Neural cell (in vitro differentiated cells): ENCODE data around the gene FRMD4A.

Source experiments
- EP300 ChIP-seq: fragments of 450-650 bp; conservative IDR thresholded peaks from 2 replicates; pipeline ENCODE4 v1.6.1; 2014; ENCODE audit warnings: antibody characterized with exemption, mild to moderate bottlenecking, moderate library complexity; ENCODE audit not compliant: poor library complexity, severe bottlenecking
- EZH2 ChIP-seq: fragments of 200-600, 300-800 bp; shearing (Covaris generic), sonication (generic); IDR thresholded peaks from 2 replicates; pipeline ENCODE4 v1.6.1; 2014; ENCODE audit warnings: antibody characterized with exemption, low read length, borderline replicate concordance, mild to moderate bottlenecking; ENCODE audit not compliant: insufficient read depth, poor library complexity, severe bottlenecking
- POLR2AphosphoS5 ChIP-seq: IDR thresholded peaks from 2 replicates; pipeline ENCODE4 v1.6.1; 2012
- RAD21 ChIP-seq: fragments of 450-650 bp; conservative IDR thresholded peaks from 2 replicates; pipeline ENCODE4 v1.6.1; 2014; ENCODE audit warnings: antibody characterized with exemption, mild to moderate bottlenecking, moderate library complexity
- SMC3 ChIP-seq: fragments of 450-650 bp; conservative IDR thresholded peaks from 2 replicates; pipeline ENCODE4 v1.6.1; 2014; ENCODE audit warnings: antibody characterized with exemption, mild to moderate bottlenecking, moderate library complexity; ENCODE audit not compliant: poor library complexity
- TAF1 ChIP-seq: IDR thresholded peaks from 2 replicates; pipeline ENCODE4 v1.6.1; 2012; ENCODE audit warnings: low read depth
- TF ChIP-seq, protein P1 (sequence below): fragments of 450-650 bp; IDR thresholded peaks from 2 replicates; pipeline ENCODE4 v1.5.1; 2014; ENCODE audit warnings: antibody characterized with exemption, mild to moderate bottlenecking, moderate library complexity; ENCODE audit not compliant: poor library complexity, severe bottlenecking
- TF ChIP-seq, protein P2 (sequence below): IDR thresholded peaks from 2 replicates; pipeline ENCODE4 v1.6.1; 2012; ENCODE audit warnings: borderline replicate concordance

DNA sequence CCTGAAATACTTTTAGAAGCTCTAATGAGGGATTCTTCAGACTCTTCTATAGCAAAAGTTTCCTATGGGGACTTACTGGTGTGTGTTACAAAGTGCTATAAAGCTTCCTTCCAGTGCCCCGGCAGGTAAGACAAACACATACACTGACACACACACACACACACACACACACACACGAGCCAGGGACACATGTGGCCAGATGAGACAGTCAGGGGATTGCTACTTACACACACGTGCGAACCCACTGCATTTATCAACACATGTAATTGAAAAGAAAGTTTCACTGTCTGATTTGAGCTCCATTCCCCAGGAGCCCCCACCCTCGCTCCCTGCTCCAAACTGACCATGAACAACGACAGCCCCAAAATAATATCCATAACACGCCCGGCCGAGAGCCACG, 624.1 kb downstream of the FRMD4A start:
- TF ChIP-seq, protein P1, sequence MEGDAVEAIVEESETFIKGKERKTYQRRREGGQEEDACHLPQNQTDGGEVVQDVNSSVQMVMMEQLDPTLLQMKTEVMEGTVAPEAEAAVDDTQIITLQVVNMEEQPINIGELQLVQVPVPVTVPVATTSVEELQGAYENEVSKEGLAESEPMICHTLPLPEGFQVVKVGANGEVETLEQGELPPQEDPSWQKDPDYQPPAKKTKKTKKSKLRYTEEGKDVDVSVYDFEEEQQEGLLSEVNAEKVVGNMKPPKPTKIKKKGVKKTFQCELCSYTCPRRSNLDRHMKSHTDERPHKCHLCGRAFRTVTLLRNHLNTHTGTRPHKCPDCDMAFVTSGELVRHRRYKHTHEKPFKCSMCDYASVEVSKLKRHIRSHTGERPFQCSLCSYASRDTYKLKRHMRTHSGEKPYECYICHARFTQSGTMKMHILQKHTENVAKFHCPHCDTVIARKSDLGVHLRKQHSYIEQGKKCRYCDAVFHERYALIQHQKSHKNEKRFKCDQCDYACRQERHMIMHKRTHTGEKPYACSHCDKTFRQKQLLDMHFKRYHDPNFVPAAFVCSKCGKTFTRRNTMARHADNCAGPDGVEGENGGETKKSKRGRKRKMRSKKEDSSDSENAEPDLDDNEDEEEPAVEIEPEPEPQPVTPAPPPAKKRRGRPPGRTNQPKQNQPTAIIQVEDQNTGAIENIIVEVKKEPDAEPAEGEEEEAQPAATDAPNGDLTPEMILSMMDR: no peak
- no peak for TF ChIP-seq EP300
- TF ChIP-seq EZH2: no peak
- no peak for TF ChIP-seq POLR2AphosphoS5
- TF ChIP-seq SMC3: no peak
- TF ChIP-seq, protein P2, sequence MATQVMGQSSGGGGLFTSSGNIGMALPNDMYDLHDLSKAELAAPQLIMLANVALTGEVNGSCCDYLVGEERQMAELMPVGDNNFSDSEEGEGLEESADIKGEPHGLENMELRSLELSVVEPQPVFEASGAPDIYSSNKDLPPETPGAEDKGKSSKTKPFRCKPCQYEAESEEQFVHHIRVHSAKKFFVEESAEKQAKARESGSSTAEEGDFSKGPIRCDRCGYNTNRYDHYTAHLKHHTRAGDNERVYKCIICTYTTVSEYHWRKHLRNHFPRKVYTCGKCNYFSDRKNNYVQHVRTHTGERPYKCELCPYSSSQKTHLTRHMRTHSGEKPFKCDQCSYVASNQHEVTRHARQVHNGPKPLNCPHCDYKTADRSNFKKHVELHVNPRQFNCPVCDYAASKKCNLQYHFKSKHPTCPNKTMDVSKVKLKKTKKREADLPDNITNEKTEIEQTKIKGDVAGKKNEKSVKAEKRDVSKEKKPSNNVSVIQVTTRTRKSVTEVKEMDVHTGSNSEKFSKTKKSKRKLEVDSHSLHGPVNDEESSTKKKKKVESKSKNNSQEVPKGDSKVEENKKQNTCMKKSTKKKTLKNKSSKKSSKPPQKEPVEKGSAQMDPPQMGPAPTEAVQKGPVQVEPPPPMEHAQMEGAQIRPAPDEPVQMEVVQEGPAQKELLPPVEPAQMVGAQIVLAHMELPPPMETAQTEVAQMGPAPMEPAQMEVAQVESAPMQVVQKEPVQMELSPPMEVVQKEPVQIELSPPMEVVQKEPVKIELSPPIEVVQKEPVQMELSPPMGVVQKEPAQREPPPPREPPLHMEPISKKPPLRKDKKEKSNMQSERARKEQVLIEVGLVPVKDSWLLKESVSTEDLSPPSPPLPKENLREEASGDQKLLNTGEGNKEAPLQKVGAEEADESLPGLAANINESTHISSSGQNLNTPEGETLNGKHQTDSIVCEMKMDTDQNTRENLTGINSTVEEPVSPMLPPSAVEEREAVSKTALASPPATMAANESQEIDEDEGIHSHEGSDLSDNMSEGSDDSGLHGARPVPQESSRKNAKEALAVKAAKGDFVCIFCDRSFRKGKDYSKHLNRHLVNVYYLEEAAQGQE: no peak
- TF ChIP-seq TAF1: no peak
- TF ChIP-seq RAD21: no peak
